NCI-H774 (cell line): ENCODE results near the gene UQCC2.

Source experiments
- DNase-seq: peaks from one replicate; lab custom pipeline; 2025; lab: John Stamatoyannopoulos, UW

UQCC2 gene

GRCh38 chr6:33675968-33676367, 35.5 kb downstream of the UQCC2 start:
- DNase-seq = no peak

- no peak for DNase-seq
These were observed 37.6 kb downstream of the UQCC2 start for GRCh38 chr6:33673851-33674250.

- DNase-seq = no peak
These were observed 38.7 kb downstream of the UQCC2 start for GRCh38 chr6:33672808-33673207.

GRCh38 chr6:33671744-33672072, 39.8 kb downstream of the UQCC2 start:
- no peak for DNase-seq

GRCh38 chr6:33670971-33671743, 40.3 kb downstream of the UQCC2 start:
- DNase-seq = no peak

GRCh38 chr6:33670086-33670660, 41.3 kb downstream of the UQCC2 start:
- no peak for DNase-seq

- no peak for DNase-seq
These were observed 42.6 kb downstream of the UQCC2 start for GRCh38 chr6:33668914-33669313.

GRCh38 chr6:33668328-33668727, 43.2 kb downstream of the UQCC2 start:
- DNase-seq = no peak

GRCh38 chr6:33667776-33668175, 43.7 kb downstream of the UQCC2 start:
- DNase-seq = no peak

- no peak for DNase-seq
These were observed 44.4 kb downstream of the UQCC2 start for GRCh38 chr6:33667072-33667471.

GRCh38 chr6:33665957-33666356, 45.5 kb downstream of the UQCC2 start:
- no peak for DNase-seq

GRCh38 chr6:33664506-33665057, 46.9 kb downstream of the UQCC2 start:
- no peak for DNase-seq

- no peak for DNase-seq
These were observed 47.6 kb downstream of the UQCC2 start for GRCh38 chr6:33663727-33664449.

- DNase-seq = no peak
These were observed 48.5 kb downstream of the UQCC2 start for GRCh38 chr6:33663028-33663427.

GRCh38 chr6:33662318-33662717, 49.2 kb downstream of the UQCC2 start:
- no peak for DNase-seq

- peak; percentile 59 for DNase-seq
These were observed 50.2 kb downstream of the UQCC2 start for GRCh38 chr6:33661106-33661838.

- no peak for DNase-seq
These were observed 51.5 kb downstream of the UQCC2 start for GRCh38 chr6:33659986-33660385.

- no peak for DNase-seq
These were observed 52.4 kb downstream of the UQCC2 start for GRCh38 chr6:33658982-33659689.

- DNase-seq = no peak
These were observed 54.7 kb downstream of the UQCC2 start for GRCh38 chr6:33656844-33657243.

- no peak for DNase-seq
These were observed 56.5 kb downstream of the UQCC2 start for GRCh38 chr6:33654831-33655554.

GRCh38 chr6:33652002-33652401, 59.5 kb downstream of the UQCC2 start:
- DNase-seq = no peak
